GM18861 (cell line): ENCODE results near the gene SLCO2B1.
A peak's percentile ranks its signal among the peaks of the same experiment; 100 is the strongest.
"Not testable (repeated sequence)": the region's sequence is repeated elsewhere in the genome, so short reads cannot be mapped to it uniquely, and the experiment has no call there.

Experiments used
- ATAC-seq: cut with Tn5 transposase; IDR thresholded peaks from one replicate; pipeline ENCODE4 v1.9.1; 2021; ENCODE audit not compliant: unreplicated experiment

SLCO2B1 gene

GRCh38 chr11:75150879-75151278 lies at the start of gene SLCO2B1:
TSS of gene SLCO2B1 (plus strand) at chr11:75151107. CDS start at chr11:75151382, 275 bp downstream.
- ATAC-seq: no peak

- ATAC-seq: no peak
These were observed 49.3 kb upstream of the SLCO2B1 start for GRCh38 chr11:75101424-75102128.

- no peak for ATAC-seq
These were observed 47.4 kb upstream of the SLCO2B1 start for GRCh38 chr11:75103380-75104026.

- ATAC-seq: no peak
These were observed 45.4 kb upstream of the SLCO2B1 start for GRCh38 chr11:75105462-75105925.

GRCh38 chr11:75105967-75106681 lies 44.8 kb upstream of the SLCO2B1 start:
- ATAC-seq: not testable (repeated sequence)

- ATAC-seq: no peak
These were observed 43.7 kb upstream of the SLCO2B1 start for GRCh38 chr11:75107187-75107586.

- no peak for ATAC-seq
These were observed 38.7 kb upstream of the SLCO2B1 start for GRCh38 chr11:75112200-75112599.

GRCh38 chr11:75113030-75113429 lies 37.9 kb upstream of the SLCO2B1 start:
- no peak for ATAC-seq

- ATAC-seq: no peak
These were observed 36.4 kb upstream of the SLCO2B1 start for GRCh38 chr11:75114465-75114864.

GRCh38 chr11:75118577-75118976 lies 32.3 kb upstream of the SLCO2B1 start:
- ATAC-seq: no peak

- no peak for ATAC-seq
These were observed 24.3 kb upstream of the SLCO2B1 start for GRCh38 chr11:75126564-75126963.

GRCh38 chr11:75132080-75132479 lies 18.8 kb upstream of the SLCO2B1 start:
- ATAC-seq: no peak

- ATAC-seq: no peak
These were observed 16.9 kb upstream of the SLCO2B1 start for GRCh38 chr11:75133976-75134375.

- no peak for ATAC-seq
These were observed 15.8 kb upstream of the SLCO2B1 start for GRCh38 chr11:75135021-75135650.

- no peak for ATAC-seq
These were observed 15.3 kb upstream of the SLCO2B1 start for GRCh38 chr11:75135651-75136050.

- peak; percentile 45 for ATAC-seq
These were observed 10.4 kb upstream of the SLCO2B1 start for GRCh38 chr11:75140269-75141138.

GRCh38 chr11:75141166-75141565 lies 9.7 kb upstream of the SLCO2B1 start:
- no peak for ATAC-seq

GRCh38 chr11:75142714-75143419 lies 8.0 kb upstream of the SLCO2B1 start:
- peak; percentile 65 for ATAC-seq

GRCh38 chr11:75143420-75143731 lies 7.5 kb upstream of the SLCO2B1 start:
- no peak for ATAC-seq

GRCh38 chr11:75144716-75145014 lies 6.2 kb upstream of the SLCO2B1 start:
- ATAC-seq: no peak
